Lung microvascular endothelial cell (primary cell): ENCODE results near the gene CCDC154. TPM values are rescaled to one million over a fixed set of nuclear protein-coding genes. Genes with fewer than 3 reads are reported as not detected.
"Not testable (repeated sequence)": the region's sequence is repeated elsewhere in the genome, so short reads cannot be mapped to it uniquely, and the experiment has no call there.

Experiments
- DNase-seq, 2 donors: peaks; one replicate each; pipeline versions ENCODE4 v3.0.0 to v3.0.0-alpha.2; 2010; ENCODE audit warnings: low read depth in 2 of 2
- total RNA-seq: library from RNA; depleted of rRNA; stranded (reverse); fragments of >200 nt; gene quantifications from 2 replicates; pipeline ENCODE4 v1.2.1, GENCODE V29; 2014

The CCDC154 gene
- total RNA-seq, 1 donor from 2014 or later, result 0.40 TPM

DNA sequence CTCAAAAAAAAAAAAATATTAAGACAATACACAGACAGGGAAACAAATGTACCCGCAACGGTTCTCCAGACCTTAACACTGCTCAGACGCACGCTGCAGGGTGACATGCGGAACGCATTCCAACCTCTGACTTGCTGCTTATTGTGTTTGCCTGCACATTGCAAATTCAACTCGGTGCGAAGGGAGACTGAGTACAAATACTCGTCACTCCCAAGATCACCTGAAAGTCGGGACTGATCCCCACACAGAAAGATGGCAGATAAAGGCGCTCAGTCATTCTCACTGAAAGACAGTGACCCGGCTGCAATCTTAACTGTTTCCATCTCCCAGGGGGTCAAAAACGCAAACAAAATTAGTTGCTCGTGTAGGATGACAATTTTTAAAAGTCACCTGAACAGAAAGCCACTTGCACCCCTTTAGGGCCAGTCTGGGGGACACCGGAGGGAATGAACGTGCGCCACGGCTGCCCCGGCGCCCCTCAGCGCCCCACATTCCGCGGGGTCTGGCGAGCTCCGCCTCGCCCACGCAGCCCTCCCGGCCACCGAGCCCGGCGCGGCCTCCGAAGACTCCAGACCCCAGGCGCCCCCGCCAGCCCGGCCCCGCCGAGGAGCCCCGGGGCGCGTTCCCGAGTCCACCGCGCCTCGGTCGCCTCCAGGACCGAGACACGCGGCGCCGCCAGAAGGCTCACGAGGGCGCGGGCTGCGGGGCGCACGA, 29.9 kb upstream of the CCDC154 start:
- DNase-seq, result peak; percentile 8 to 30

DNA sequence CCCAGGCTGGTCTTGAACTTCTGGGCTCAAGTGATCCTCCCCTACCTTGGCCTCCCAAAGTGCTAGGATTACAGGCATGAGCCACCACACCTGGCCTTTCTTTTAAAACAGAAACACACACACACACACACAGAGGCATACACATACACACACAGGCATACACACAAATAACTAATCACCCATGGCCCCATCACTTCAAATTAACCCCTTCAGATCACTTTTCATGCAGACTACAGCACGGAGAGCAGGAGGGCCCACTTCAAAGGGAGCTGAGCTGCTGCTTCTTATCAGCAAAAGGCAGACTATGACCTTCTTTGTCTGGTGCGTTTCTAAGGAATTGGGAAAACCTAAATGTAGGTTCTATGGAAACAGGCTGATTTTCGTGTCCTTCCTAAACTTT, 28.6 kb upstream of the CCDC154 start:
- DNase-seq, result no peak

- peak in 1 of 2 donors; percentile 55 for DNase-seq
Measured at GRCh38 chr16:1471569-1472194, 27.3 kb upstream of the CCDC154 start.

GRCh38 chr16:1470481-1471251, 26.3 kb upstream of the CCDC154 start:
- DNase-seq, result peak in 1 of 2 donors; percentile 39

DNA sequence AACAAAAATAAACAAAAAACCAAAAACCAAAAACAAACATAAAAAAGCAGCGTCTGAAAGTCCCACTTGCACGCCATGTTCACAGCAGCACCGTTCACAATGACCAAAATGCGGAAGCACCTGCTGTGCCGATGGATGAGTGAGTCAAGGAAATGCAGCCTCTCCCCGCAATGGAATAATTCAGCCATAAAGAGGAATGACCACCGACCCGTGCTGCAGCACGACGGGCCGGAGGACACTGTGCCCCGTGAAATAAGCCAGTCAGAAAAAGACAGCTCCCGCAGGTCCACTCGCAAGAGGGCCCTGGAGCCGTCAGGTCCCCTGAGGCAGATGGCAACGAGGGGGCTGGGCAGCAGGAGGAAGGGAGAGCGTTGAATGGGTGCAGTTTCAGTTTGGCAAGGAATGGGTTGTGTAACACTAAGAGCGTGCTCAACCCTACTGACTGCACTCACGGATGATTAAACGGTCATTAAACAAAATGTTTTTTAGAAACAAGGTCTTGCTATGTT, 25.4 kb upstream of the CCDC154 start:
- DNase-seq, result peak in 1 of 2 donors; percentile 68

DNA sequence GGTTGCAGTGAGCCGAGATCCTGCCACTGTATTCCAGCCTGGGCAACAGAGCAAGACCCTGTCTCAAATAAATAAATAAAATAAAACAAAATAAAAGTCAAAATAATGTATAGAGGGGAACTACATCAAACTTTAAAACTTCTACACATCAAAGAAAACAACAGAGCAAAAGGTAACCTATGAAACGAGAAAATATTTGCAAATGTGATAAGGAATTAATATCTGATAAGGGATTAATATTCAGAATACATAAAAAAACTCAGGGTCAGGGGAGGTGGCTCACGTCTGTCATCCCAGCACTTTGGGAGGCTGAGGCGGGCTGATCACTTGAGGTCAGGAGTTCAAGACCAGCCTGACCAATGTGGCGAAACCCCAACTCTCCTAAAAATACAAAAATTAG, 24.8 kb upstream of the CCDC154 start:
- not testable (repeated sequence) for DNase-seq

GRCh38 chr16:1468426-1468810, 24.1 kb upstream of the CCDC154 start:
- DNase-seq, result no peak

DNA sequence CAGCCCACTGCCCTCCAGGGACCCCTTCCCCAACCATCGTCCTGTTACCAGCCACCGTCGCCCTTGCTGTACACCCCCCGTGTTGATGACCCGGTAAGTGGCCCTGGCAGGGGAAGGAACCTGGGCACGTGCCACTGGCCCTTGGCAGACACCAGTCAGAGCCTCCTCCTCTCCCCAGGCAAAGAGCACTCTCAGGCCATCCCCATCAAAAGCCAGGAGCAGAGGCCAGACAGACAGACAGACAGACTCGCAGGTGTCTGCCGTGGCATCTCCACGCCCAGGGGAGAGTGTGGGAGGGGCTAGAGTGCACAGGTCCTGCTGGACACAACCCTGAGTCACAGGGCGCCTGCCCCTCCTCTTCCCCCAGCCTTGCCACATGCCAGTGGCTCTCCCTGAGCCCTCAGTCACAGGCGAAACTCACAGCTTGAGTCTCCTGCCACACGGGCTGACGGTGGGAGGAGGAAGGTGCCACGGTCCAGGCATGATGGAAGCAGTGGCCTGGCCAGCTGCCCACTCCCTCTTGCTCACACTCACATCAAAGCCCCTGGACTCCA, 22.7 kb upstream of the CCDC154 start:
- DNase-seq, result no peak

DNA sequence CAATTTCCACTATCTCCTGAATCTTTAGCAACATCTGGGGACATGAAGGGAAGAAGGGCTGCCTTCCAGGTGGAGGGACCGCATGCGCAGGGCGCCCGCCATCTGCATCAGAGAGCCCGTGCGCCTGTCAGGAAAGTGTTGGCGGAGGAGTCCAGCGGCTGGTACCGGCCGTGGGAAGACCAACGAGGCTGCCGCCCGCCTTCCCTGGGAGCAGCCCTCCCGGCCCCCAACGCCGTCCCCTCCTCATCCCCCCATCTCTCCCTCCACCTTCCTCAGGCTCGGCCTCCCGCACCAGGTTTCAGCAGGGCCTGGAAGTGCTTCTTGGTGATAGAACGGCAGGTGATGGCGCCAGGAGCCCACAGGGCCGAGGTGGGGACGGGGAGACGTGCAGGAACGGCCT, 21.7 kb upstream of the CCDC154 start:
- no peak for DNase-seq

DNA sequence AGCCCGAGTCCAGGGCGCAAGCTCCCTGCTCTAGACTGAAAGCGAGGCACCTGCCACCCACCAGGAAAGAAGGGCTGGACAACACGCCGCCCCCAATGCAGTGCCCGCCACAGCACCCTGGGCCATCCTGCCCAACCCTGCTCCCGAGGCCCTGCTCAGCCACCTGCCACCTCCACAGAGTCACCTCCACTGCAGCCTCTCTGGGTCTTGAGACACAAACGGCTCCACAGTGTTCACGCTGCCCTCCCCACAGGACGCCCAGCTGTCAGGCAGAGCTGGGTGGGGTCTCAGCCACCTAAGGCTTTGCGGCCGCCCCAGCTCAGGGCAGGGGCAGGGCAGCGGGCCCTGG, 21.2 kb upstream of the CCDC154 start:
- no peak for DNase-seq

- no peak for DNase-seq
Measured at GRCh38 chr16:1464894-1465566, 20.7 kb upstream of the CCDC154 start.

DNA sequence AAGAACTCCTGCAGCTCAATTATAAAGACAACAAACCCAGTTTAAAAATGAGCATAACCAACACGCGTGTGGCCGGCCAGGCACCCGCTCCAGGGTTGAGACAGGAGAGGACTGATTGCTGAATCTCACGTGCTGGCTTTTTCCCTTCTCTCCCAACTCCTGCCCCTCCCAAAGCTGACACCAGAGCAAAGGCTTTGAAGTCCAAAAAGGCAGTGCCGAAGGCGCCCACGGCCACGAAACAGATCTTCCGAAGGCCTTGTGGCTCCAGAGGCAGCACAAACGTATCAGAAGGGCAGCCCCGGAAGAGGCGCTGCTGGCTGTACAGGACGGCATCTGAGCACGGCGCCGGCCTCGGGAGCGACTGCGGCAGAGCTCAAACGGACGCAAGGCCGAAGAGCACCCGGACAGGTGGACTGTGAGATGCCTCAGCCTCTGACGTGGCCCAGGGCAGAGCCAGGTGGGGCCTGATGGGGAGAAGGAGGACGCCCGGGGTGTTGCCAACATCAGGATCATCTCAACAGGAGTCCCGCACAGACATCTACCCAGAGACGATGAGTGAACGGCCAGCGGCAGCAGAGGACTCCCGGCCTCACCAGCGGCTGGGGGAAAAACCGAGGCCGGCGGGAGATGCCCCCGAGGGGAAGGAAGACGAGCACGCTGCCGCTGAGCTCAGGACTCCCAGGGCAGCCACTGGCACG, 20.0 kb upstream of the CCDC154 start:
- no peak for DNase-seq

DNA sequence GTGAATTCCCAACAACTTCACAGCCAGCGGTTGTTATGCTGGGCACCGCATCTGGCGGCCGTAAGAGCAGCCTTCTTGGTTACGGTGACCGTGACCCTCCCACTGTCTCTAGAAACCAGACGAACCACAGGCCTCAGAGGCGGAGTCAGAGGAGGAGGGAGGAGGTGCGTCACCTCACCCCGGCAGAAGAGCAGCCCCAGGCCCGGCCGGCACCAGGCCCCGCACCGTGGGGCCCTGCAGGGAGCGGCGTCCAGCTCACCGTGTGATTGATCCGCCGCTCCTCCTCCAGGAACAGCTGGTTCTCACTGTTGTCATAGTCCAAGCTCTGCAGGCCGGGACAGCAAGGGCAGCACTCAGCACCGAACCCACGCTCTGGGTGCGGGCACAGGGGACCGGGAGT, 16.8 kb upstream of the CCDC154 start:
- no peak for DNase-seq

- DNase-seq, result no peak
Measured at GRCh38 chr16:1460602-1461138, 16.3 kb upstream of the CCDC154 start.

DNA sequence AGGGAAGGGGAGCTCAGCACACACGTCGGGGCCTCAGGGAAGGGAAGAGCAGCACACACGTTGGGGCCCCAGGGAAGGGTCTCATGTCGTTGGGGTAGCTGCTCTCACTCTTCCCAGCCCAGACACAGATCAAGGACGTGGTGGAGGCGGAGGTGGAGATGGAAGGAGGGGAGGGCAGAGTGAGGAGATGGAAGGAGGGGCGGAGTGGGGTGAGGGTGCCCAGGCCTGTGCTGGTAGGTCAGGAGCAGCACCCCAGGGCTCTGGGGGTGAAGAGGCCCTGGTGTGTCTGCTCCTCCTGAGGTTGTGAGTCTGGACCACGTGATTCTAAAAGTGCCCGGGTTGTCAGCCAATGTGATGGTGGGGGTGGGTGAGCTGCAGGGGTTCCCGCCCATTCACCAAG, 15.6 kb upstream of the CCDC154 start:
- no peak for DNase-seq

- no peak for DNase-seq
Measured at GRCh38 chr16:1458977-1459341, 14.6 kb upstream of the CCDC154 start.

DNA sequence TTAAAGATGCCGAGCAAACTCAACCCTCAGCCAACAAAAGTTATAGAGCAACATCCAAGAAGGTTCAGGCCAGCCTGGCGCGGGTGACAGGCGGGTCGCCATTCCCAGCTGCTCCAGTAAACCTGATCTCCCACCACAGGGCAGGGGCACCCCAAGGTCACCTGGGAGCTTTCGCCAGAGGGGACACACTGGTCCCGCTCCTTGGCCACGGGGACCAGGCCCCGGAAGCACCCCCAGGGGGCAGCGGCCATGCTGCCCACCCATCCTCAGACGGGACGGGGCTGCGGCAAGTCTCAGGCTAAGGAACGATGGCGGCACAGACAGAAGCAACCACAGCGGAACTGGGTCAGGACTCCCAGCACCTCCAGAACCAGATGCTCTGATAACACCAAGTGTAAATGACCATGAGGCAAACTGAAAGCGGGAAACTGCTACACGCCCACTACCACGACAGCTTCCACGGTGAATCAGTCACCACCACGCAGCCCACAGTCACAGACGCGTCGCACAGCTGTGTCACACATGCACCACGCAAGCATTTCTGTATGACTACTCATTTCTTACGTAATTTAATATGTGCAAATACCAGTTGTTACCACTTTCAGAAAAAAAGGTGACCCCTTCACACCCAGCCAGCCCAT, 14.1 kb upstream of the CCDC154 start:
- no peak for DNase-seq

DNA sequence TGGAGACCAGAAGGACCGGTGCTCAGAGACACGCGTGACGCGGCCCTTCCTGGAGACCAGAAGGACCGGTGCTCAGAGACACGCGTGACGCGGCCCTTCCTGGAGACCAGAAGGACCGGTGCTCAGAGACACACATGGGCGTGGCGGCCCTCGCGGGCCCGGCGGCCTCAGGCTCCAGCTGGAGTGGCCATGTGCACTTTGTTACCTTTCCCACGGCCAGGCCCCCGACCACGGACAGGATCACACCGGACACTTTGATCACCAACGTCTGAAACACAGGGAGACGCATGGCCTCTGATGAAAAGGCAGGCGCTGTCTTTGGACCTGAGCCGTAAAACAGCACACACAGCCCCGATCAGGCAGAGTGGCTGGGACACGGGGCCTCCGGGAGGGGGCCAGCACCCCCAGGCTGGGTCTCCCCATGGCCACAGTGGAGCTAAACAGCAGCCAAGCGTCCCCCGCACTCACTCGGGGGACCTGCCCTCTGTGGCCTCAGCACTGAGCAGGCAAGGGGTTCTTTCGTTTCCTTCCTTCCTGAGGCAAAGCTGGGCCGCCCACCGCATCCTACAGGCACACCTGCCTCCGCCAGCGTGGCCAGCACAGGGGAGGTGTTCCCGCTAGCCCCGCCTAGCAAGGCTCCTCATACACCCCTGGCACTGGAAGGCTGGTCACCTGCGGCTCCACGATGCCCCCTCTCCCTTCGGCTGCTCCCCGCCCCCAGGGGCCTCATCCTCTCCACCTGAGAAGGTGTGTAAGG, 13.3 kb upstream of the CCDC154 start:
- DNase-seq, result no peak

- no peak for DNase-seq
Measured at GRCh38 chr16:1456951-1457350, 12.6 kb upstream of the CCDC154 start.
